Amniotic epithelial cell (primary cell): ENCODE results near the gene SETD5.

Source experiments
- DNase-seq: peaks from one replicate; pipeline ENCODE4 v3.0.0-alpha.2; 2010; ENCODE audit warnings: low read depth

SETD5 gene

GRCh38 chr3:9512456-9513045 lies 115.1 kb downstream of the SETD5 start:
- no peak for DNase-seq

- DNase-seq, result no peak
Measured at GRCh38 chr3:9514306-9514705, 116.9 kb downstream of the SETD5 start.

- DNase-seq, result no peak
Measured at GRCh38 chr3:9514956-9515355, 117.5 kb downstream of the SETD5 start.

- no peak for DNase-seq
Measured at GRCh38 chr3:9525078-9525477, 127.7 kb downstream of the SETD5 start.
